Hematopoietic multipotent progenitor cell (in vitro differentiated cells): ENCODE measurements around the gene OR52I2. TPM values are rescaled to one million over a fixed set of nuclear protein-coding genes. Genes with fewer than 3 reads are reported as not detected.

Experiments used
- DNase-seq, 3 donors: peaks; one replicate each; pipeline ENCODE4 v3.0.0-alpha.2; 2011 to 2015; ENCODE audit warnings: low read depth in 2 of 3, low spot score in 2 of 3
- total RNA-seq: library from RNA; depleted of rRNA; stranded (reverse); fragments of >200 nt; gene quantifications from one replicate; pipeline ENCODE4 v1.2.3, GENCODE V29; 2012

The OR52I2 gene
- total RNA-seq: not detected

GRCh38 chr11:4581443-4581842 lies at the start of gene OR52I2:
Gene OR52I2 (plus strand): TSS chr11:4581743.
- no peak for DNase-seq

GRCh38 chr11:4539603-4540219 lies 41.8 kb upstream of the OR52I2 start:
- peak in 2 of 3 donors; percentile 32 to 70 for DNase-seq

- no peak for DNase-seq
These were observed 40.5 kb upstream of the OR52I2 start for GRCh38 chr11:4541071-4541470.

- DNase-seq: no peak
These were observed 38.0 kb upstream of the OR52I2 start for GRCh38 chr11:4543561-4543960.

GRCh38 chr11:4544891-4545290 lies 36.7 kb upstream of the OR52I2 start, which contains the start of gene OR52M1:
Gene OR52M1 (plus strand): TSS chr11:4545191. CDS start chr11:4545191, 0 bp downstream.
- no peak for DNase-seq

GRCh38 chr11:4546878-4547277 lies 34.7 kb upstream of the OR52I2 start:
- no peak for DNase-seq

GRCh38 chr11:4547416-4547815 lies 34.1 kb upstream of the OR52I2 start:
- DNase-seq: no peak

- no peak for DNase-seq
These were observed 30.1 kb upstream of the OR52I2 start for GRCh38 chr11:4551346-4551979.

- no peak for DNase-seq
These were observed 21.8 kb upstream of the OR52I2 start for GRCh38 chr11:4559527-4560440.

- no peak for DNase-seq
These were observed 21.1 kb upstream of the OR52I2 start for GRCh38 chr11:4560467-4560866.

GRCh38 chr11:4565371-4565770 lies 16.2 kb upstream of the OR52I2 start:
- no peak for DNase-seq

- no peak for DNase-seq
These were observed 12.5 kb upstream of the OR52I2 start for GRCh38 chr11:4569075-4569474.

- no peak for DNase-seq
These were observed 4.7 kb upstream of the OR52I2 start for GRCh38 chr11:4576880-4577279.

GRCh38 chr11:4577761-4578160 lies 3.8 kb upstream of the OR52I2 start:
- DNase-seq: no peak

GRCh38 chr11:4578624-4579023 lies 2.9 kb upstream of the OR52I2 start:
- DNase-seq: no peak

- DNase-seq: no peak
These were observed 1.4 kb upstream of the OR52I2 start for GRCh38 chr11:4580124-4580523.

- DNase-seq: no peak
These were observed 7.5 kb downstream of the OR52I2 start for GRCh38 chr11:4589017-4589416.

GRCh38 chr11:4593739-4594138 lies 12.2 kb downstream of the OR52I2 start, which contains the start of gene OR52I1:
Gene OR52I1 (plus strand): TSS chr11:4594039. CDS start chr11:4594039, 0 bp downstream.
- no peak for DNase-seq

GRCh38 chr11:4605057-4605456 lies 23.5 kb downstream of the OR52I2 start:
- no peak for DNase-seq

- DNase-seq: peak in 1 of 3 donors; percentile 5
These were observed 24.9 kb downstream of the OR52I2 start for GRCh38 chr11:4606231-4607015.

GRCh38 chr11:4607096-4607495 lies 25.6 kb downstream of the OR52I2 start:
- no peak for DNase-seq
